Mesothelial cell of epicardium (in vitro differentiated cells): ENCODE data around the gene ANKRD11. TPM values are rescaled to one million over a fixed set of nuclear protein-coding genes. Genes with fewer than 3 reads are reported as not detected.
A peak's percentile ranks its signal among the peaks of the same experiment; 100 is the strongest.
"Not testable (repeated sequence)": the region's sequence is repeated elsewhere in the genome, so short reads cannot be mapped to it uniquely, and the experiment has no call there.

Experiments used
- DNase-seq, 2 experiments: peaks; one replicate each; pipeline ENCODE4 v3.0.0; 2021; ENCODE audit warnings: low spot score in 2 of 2; ENCODE audit not compliant: unreplicated experiment in 2 of 2
- H3K27ac Mint-ChIP-seq: 2 replicates; pipeline ENCODE4 v1.8.0; 2021; ENCODE audit warnings: mixed read lengths
- H3K27me3 Mint-ChIP-seq: 2 replicates; pipeline ENCODE4 v1.8.0; 2021; ENCODE audit warnings: low read depth, mixed read lengths
- H3K36me3 Mint-ChIP-seq: 2 replicates; pipeline ENCODE4 v1.8.0; 2021; ENCODE audit warnings: mixed read lengths
- H3K4me1 Mint-ChIP-seq: 2 replicates; pipeline ENCODE4 v1.8.0; 2021; ENCODE audit warnings: mixed read lengths
- H3K4me3 Mint-ChIP-seq: 2 replicates; pipeline ENCODE4 v1.8.0; 2021; ENCODE audit warnings: mild to moderate bottlenecking, moderate library complexity, mixed read lengths
- H3K9me3 Mint-ChIP-seq: 2 replicates; pipeline ENCODE4 v1.8.0; 2021; ENCODE audit warnings: mixed read lengths
- total RNA-seq: library from RNA; stranded (reverse); gene quantifications from 3 replicates; pipeline ENCODE4 v1.2.1, GENCODE V29; 2021
- TF ChIP-seq, protein P1 (sequence below): fragments of 200-600 bp; sonication (generic); IDR thresholded peaks from one replicate; pipeline ENCODE4 v1.5.0; 2021; ENCODE audit warnings: antibody characterized with exemption; ENCODE audit not compliant: unreplicated experiment

The ANKRD11 gene
- total RNA-seq, 1 donor from 2014 or later: 247 TPM

DNA sequence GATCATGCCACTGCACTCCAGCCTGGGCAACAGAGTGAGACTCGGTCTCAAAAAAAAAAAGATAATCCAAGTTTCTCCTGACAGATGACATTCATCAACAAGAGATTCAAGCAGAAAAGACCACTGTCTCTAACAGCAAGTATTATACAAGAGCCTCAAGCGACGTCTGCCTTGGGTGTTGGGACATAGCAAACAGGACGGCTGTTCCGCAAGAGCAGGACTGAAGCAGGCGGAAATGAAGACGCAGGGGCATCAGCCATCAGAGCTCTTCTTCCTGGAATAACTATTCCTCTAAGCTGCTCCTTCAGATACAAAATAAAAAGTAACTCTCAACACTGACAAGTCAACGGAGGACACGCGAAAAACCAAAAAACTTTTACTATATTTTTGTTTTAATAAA, 54.0 kb downstream of the ANKRD11 start:
- no peak for DNase-seq
- no peak overlapping the region for H3K4me3 Mint-ChIP-seq
- TF ChIP-seq, protein P1, sequence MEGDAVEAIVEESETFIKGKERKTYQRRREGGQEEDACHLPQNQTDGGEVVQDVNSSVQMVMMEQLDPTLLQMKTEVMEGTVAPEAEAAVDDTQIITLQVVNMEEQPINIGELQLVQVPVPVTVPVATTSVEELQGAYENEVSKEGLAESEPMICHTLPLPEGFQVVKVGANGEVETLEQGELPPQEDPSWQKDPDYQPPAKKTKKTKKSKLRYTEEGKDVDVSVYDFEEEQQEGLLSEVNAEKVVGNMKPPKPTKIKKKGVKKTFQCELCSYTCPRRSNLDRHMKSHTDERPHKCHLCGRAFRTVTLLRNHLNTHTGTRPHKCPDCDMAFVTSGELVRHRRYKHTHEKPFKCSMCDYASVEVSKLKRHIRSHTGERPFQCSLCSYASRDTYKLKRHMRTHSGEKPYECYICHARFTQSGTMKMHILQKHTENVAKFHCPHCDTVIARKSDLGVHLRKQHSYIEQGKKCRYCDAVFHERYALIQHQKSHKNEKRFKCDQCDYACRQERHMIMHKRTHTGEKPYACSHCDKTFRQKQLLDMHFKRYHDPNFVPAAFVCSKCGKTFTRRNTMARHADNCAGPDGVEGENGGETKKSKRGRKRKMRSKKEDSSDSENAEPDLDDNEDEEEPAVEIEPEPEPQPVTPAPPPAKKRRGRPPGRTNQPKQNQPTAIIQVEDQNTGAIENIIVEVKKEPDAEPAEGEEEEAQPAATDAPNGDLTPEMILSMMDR: no peak
- H3K9me3 Mint-ChIP-seq: no peaks in the 10 kb centered on the region
- peaks cover 3% of the 10 kb centered on the region for H3K36me3 Mint-ChIP-seq
- H3K27me3 Mint-ChIP-seq: no peaks in the 10 kb centered on the region
- peaks cover 37% of the 10 kb centered on the region for H3K4me1 Mint-ChIP-seq
- H3K27ac Mint-ChIP-seq: no peak overlapping the region

DNA sequence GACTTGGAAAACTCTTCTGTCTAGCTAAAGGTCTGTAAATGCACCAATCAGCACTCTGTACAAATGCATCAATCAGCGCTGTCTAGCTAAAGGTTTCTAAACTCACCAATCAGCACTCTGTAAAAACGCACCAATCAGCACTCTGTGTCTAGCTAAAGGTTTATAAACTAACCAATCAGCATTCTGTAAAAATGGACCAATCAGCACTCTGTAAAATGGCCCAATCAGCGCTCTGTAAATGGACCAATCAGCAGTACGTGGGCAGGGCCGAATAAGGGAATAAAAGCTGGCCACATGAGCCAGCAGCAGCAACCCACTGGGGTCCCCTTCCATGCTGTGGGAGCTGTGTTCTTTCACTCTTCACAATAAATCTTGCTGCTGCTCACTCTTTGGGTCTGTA, 55.3 kb downstream of the ANKRD11 start:
- Mint-ChIP-seq H3K4me1 (peaks cover 26% of the 10 kb centered on the region), H3K27ac (peak overlapping the region; percentile 40)
- H3K36me3 Mint-ChIP-seq, H3K4me3 Mint-ChIP-seq, DNase-seq, H3K9me3 Mint-ChIP-seq, H3K27me3 Mint-ChIP-seq: not testable (repeated sequence)

DNA sequence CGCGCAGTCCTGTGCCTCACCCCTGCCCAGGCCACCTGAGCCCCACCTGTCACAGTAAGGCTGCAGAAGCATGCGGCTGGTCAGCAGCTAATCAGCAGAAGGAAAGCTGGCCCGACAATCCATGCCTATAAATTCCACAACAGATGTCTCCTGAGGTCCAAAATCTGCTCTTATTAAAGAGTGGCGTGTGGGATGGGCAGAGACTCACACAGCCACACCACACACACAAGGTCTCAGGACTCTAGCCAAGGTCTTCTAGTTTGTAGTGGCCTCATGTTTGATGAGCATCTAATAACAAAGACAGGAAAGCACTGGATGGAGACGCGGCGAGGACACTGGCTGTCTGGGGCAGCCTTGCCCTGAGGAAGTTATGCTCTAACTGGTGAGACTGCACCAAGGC, 55.9 kb downstream of the ANKRD11 start:
- Mint-ChIP-seq H3K4me3 (no peak overlapping the region), H3K27ac (no peak overlapping the region)

DNA sequence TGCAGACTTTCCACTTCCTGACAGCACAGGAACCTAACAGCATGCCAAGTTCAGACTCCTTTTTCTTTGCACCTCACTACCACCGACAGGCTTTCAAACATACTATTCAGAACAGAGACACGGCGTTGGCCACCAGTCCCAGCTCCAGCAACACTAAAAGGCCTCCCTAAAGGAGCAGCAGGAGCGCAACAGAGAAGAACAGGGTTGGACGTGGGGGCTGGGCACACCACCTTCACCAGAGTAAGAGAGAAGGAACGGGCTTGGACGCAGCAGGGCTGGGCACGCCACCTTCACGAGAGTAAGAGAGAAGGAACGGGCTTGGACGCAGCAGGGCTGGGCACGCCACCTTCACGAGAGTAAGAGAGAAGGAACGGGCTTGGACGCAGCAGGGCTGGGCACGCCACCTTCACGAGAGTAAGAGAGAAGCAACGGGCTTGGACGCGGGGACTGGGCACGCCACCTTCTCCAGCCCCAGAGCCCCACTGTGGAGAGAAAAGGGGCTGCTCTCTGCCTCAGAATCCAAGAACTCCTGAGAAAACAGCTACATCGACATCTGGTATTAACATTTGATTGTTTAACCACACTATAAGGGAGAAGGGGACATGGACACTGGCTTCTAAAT, 56.9 kb downstream of the ANKRD11 start:
- H3K27me3 Mint-ChIP-seq, H3K4me3 Mint-ChIP-seq, H3K27ac Mint-ChIP-seq, H3K36me3 Mint-ChIP-seq, H3K9me3 Mint-ChIP-seq, DNase-seq: not testable (repeated sequence)
- H3K4me1 Mint-ChIP-seq: peaks cover 18% of the 10 kb centered on the region

More for the DNA sequence above, 55.9 kb downstream of the ANKRD11 start:
- TF ChIP-seq, protein P1: no peak
- Mint-ChIP-seq H3K36me3 (peaks cover 3% of the 10 kb centered on the region), H3K4me1 (peaks cover 21% of the 10 kb centered on the region), H3K9me3 (no peaks in the 10 kb centered on the region), H3K27me3 (no peaks in the 10 kb centered on the region)
- DNase-seq: no peak

DNA sequence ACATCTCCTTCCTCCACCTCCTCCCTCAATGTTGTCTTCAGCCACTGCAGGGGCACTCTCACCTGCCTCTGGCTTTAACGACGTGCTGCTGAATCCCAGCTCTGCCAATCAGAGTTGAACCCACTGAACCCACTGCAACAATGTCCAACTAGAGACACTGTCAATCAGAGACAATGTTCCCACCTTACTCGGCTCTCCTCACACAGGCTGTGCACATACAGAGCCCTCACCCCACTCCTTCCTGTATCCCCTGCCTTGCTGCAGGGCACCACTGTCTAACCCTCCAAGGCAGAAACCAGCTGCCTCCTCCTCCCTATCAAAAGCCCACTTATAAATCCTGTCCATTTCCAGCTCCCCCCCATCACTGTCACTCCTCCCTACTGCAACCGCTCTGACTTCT, 58.7 kb downstream of the ANKRD11 start:
- DNase-seq: no peak
- H3K27ac Mint-ChIP-seq: no peak overlapping the region
- H3K27me3 Mint-ChIP-seq: no peaks in the 10 kb centered on the region
- H3K9me3 Mint-ChIP-seq: no peaks in the 10 kb centered on the region
- H3K4me3 Mint-ChIP-seq: no peak overlapping the region
- H3K4me1 Mint-ChIP-seq: peaks cover 5% of the 10 kb centered on the region
- H3K36me3 Mint-ChIP-seq: peaks cover 3% of the 10 kb centered on the region
- TF ChIP-seq, protein P1: no peak

DNA sequence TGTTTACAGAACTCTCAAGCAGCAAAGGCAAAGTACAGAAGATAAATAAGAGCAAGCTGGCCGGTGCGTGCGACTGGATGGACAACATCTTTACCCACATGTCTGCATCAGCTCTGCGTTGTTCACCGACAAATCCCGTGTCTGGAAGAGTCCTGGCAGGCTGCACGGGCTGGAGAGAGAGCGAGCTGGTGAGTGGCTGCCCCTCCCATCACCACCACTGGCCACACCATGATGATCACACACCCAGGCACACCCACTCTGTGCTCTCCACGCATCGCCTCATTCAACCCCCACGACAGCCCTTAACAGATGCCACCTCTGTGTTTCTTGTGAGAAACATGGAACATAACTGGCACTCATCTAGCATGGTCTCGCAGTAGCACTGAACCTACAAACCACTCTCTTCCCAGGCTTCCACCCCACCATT, 59.2 kb downstream of the ANKRD11 start:
- Mint-ChIP-seq H3K9me3 (no peaks in the 10 kb centered on the region), H3K4me1 (peaks cover 7% of the 10 kb centered on the region), H3K36me3 (peaks cover 3% of the 10 kb centered on the region), H3K4me3 (no peak overlapping the region), H3K27me3 (no peaks in the 10 kb centered on the region), H3K27ac (no peak overlapping the region)
- TF ChIP-seq, protein P1: no peak
- DNase-seq: no peak
